ENCODE measurements around the gene TRIM26. TPM values are rescaled to one million over a fixed set of nuclear protein-coding genes. Genes with fewer than 3 reads are reported as not detected.

Gene TRIM26
- total and polyA plus RNA-seq, 2 experiments from 2014 or later, result 27.2 to 37.2 TPM

- Histone ChIP-seq H3K9me2 (replicated peaks; ENCODE audit: insufficient read depth) (no peaks in the 10 kb centered on the region), H3K36me3 (replicated peaks; ENCODE audit: insufficient read depth, low read depth) (no peaks in the 10 kb centered on the region), H2AFZ (no peak overlapping the region), H3K4me1 (ENCODE audit: insufficient read depth) (no peaks in the 10 kb centered on the region), H3K9me3 (ENCODE audit: low read depth) (no peaks in the 10 kb centered on the region), H3K79me2 (no peaks in the 10 kb centered on the region), H3K4me2 (no peak overlapping the region), H3K27ac (no peak overlapping the region), H4K20me1 (ENCODE audit: insufficient read depth, poor library complexity, severe bottlenecking) (no peaks in the 10 kb centered on the region), H3K4me3 (no peak overlapping the region), H3K27me3 (peaks cover 10% of the 10 kb centered on the region)
- TF ChIP-seq EZH2 (IDR thresholded peaks at IDR 0.05; ENCODE audit: borderline replicate concordance) (no peak), EZH2phosphoT487 (IDR thresholded peaks at IDR 0.05; ENCODE audit: low read depth, severe bottlenecking, unreplicated experiment) (no peak), CTCF (IDR thresholded peaks at IDR 0.05; ENCODE audit: poor library complexity) (no peak)
- 75% methylated on average over 2 of the region's 2 CpGs for WGBS (ENCODE audit: low lambda C conversion rate, missing lambda C conversion rate)
- DNase-seq (ENCODE audit: low spot score), result no peak
These were observed 21.1 kb upstream of the TRIM26 start for GRCh38 chr6:30234356-30234755.

DNA sequence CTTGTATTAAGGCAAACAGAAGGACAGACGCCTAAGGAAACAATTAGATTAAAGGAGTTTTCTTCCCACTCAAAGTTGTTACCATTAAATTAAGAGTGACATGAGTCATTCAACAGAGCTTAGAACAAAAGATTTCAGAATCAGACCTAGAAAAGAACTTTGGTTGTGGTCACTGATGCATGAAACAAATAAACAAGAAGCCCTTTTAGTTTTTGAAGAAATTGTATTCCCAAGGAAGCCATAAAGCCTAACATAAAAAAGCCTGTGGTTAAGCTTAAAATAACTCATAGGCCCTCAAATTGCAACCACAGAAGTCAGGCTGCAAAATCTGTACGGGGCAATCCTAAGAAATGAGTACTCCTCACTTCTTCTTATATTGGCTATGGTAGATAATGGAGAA is 17.9 kb upstream of the TRIM26 start:
- Histone ChIP-seq H3K4me2 (no peak overlapping the region), H3K9me3 (ENCODE audit: low read depth) (no peaks in the 10 kb centered on the region), H4K20me1 (ENCODE audit: insufficient read depth, poor library complexity, severe bottlenecking) (no peaks in the 10 kb centered on the region), H3K9me2 (replicated peaks; ENCODE audit: insufficient read depth) (no peaks in the 10 kb centered on the region), H2AFZ (no peak overlapping the region), H3K4me1 (ENCODE audit: insufficient read depth) (no peaks in the 10 kb centered on the region), H3K4me3 (no peak overlapping the region), H3K27me3 (peaks cover 10% of the 10 kb centered on the region), H3K36me3 (replicated peaks; ENCODE audit: insufficient read depth, low read depth) (no peaks in the 10 kb centered on the region), H3K27ac (no peak overlapping the region), H3K79me2 (no peaks in the 10 kb centered on the region)
- 82% methylated on average over 2 of the region's 2 CpGs for WGBS (ENCODE audit: low lambda C conversion rate, missing lambda C conversion rate)
- no peak for DNase-seq (ENCODE audit: low spot score)
- TF ChIP-seq CTCF (IDR thresholded peaks at IDR 0.05; ENCODE audit: poor library complexity) (no peak), EZH2 (IDR thresholded peaks at IDR 0.05; ENCODE audit: borderline replicate concordance) (no peak)

DNA sequence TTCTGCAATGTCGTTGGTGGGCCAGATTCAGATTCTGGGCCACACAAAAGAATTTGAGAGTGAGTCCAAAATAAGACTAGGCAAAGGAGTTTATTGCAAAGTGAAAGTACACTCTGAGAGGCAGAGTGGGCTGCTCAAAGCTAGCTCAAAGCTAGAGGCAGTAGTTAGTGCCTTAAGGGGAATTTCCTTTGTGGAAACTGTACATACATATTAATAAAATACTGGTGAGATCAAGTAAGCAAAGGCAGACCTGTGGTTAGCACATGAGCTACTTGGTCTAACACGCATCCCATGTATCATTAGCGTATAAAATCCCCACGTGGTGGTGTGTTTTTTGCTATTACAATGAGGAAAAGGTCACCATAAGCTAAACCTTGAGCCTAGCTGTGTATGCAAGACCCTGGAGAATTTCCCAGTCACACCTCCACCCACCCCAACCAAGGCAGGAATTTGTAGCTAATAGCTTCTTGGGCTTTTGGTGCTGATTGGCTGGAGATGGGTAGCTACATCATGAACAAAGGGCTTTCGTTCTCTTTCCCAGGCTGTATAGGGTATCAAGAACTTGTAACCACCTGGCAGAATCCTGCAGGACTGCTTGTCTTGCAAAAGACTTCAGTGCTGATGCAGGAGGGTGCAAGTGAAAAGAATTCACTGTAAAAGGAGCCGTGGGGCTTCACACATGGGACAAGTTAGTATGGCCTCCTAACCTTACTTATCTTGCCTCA is 14.7 kb upstream of the TRIM26 start:
- Histone ChIP-seq H3K9me3 (ENCODE audit: low read depth) (no peaks in the 10 kb centered on the region), H3K4me3 (no peak overlapping the region), H3K27me3 (no peaks in the 10 kb centered on the region), H3K4me1 (ENCODE audit: insufficient read depth) (no peaks in the 10 kb centered on the region), H3K79me2 (no peaks in the 10 kb centered on the region), H4K20me1 (ENCODE audit: insufficient read depth, poor library complexity, severe bottlenecking) (no peaks in the 10 kb centered on the region), H3K4me2 (no peak overlapping the region), H2AFZ (no peak overlapping the region), H3K27ac (no peak overlapping the region), H3K36me3 (replicated peaks; ENCODE audit: insufficient read depth, low read depth) (no peaks in the 10 kb centered on the region), H3K9me2 (replicated peaks; ENCODE audit: insufficient read depth) (no peaks in the 10 kb centered on the region)
- 80% methylated on average over 6 of the region's 6 CpGs for WGBS (ENCODE audit: low lambda C conversion rate, missing lambda C conversion rate)
- TF ChIP-seq EZH2phosphoT487 (IDR thresholded peaks at IDR 0.05; ENCODE audit: low read depth, severe bottlenecking, unreplicated experiment) (no peak), EZH2 (IDR thresholded peaks at IDR 0.05; ENCODE audit: borderline replicate concordance) (no peak), CTCF (IDR thresholded peaks at IDR 0.05; ENCODE audit: poor library complexity) (no peak)
- no peak for DNase-seq (ENCODE audit: low spot score)
